ENCODE measurements around the gene ATP13A1.

The ATP13A1 gene

DNA sequence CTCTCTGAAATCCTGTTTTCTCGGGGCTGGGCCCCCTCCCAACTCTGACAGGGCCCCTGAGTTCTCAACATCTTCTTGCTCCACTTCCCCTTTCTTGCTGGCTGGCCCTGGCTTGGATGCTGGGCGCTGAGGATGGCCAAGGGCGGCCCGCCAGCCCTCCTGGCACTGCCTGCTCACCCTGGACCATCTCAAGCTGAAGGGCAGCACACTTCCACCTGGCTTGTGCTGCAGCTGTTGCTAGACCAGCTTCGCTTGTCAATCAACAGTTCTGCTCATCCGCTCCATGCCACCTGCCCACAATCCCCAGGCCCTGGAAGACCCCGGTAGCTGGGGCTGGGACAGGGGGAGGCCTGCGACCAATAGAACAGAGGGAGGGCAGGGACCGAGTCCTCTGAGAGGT is 13.1 kb downstream of the ATP13A1 start:
- H3K9me3 ChIP-seq = no peaks in the 10 kb centered on the region
- TF ChIP-seq, protein P1, sequence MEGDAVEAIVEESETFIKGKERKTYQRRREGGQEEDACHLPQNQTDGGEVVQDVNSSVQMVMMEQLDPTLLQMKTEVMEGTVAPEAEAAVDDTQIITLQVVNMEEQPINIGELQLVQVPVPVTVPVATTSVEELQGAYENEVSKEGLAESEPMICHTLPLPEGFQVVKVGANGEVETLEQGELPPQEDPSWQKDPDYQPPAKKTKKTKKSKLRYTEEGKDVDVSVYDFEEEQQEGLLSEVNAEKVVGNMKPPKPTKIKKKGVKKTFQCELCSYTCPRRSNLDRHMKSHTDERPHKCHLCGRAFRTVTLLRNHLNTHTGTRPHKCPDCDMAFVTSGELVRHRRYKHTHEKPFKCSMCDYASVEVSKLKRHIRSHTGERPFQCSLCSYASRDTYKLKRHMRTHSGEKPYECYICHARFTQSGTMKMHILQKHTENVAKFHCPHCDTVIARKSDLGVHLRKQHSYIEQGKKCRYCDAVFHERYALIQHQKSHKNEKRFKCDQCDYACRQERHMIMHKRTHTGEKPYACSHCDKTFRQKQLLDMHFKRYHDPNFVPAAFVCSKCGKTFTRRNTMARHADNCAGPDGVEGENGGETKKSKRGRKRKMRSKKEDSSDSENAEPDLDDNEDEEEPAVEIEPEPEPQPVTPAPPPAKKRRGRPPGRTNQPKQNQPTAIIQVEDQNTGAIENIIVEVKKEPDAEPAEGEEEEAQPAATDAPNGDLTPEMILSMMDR (IDR thresholded peaks at IDR 0.05) = no peak
- no peak overlapping the region for H3K4me3 ChIP-seq (ENCODE audit: low read depth in 1 of 2, low read length in 1 of 2)
- H3K36me3 ChIP-seq = peaks cover 83% of the 10 kb centered on the region
- no peaks in the 10 kb centered on the region for H3K27me3 ChIP-seq
- H3K27ac ChIP-seq = no peak overlapping the region
- H3K4me1 ChIP-seq (ENCODE audit: control insufficient read depth in 1 of 2, insufficient read depth in 1 of 2, low read depth in 1 of 2, low read length in 1 of 2) = peaks cover 6% of the 10 kb centered on the region in 2 experiments

DNA sequence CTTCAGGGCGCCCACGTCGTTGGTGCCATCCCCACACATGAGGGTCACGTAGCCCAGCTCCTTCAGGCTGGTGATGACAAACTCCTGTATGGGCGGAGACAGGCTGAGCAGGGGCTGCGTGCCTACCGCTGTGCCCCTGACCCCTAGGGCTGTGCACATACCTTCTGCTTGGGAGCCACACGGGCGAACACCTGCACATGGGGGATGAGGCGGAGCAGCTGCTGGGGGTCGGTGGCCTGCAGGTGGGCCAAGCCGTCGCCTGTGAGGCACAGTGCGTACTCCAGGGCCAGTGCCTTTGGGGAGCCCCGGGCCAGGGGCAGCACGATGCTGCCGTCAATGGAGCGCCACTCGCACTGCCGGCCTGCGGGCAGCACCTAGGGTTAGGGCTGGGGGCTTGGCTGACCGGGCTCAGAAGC is 13.9 kb downstream of the ATP13A1 start:
- Histone ChIP-seq H3K4me3 (ENCODE audit: low read depth in 1 of 2, low read length in 1 of 2) (no peak overlapping the region), H3K36me3 (peaks cover 83% of the 10 kb centered on the region), H3K27me3 (no peaks in the 10 kb centered on the region), H3K27ac (no peak overlapping the region), H3K4me1 (ENCODE audit: control insufficient read depth in 1 of 2, insufficient read depth in 1 of 2, low read depth in 1 of 2, low read length in 1 of 2) (peaks cover 6% of the 10 kb centered on the region in 2 experiments), H3K9me3 (no peaks in the 10 kb centered on the region)
- TF ChIP-seq, protein P1 (IDR thresholded peaks at IDR 0.05) = no peak

DNA sequence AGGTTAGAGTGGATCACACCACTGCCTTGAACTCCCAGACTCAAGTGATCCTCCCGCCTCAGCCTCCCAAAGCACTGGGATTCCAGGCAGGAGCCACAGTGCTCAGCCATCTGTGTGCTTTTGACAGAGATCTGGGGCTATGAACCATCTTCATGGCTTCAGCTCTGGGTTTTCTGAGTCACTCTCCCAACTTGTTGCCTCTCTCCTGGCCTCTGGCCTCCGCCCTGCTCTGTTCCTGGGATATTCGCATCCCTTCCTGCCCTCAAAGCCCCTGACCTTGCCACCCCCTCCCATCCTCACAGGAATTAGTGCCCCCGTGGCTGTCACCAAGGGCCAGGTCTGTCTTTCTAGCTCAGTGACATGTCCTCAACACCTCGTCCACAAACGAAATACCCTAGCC is 14.3 kb downstream of the ATP13A1 start:
- peaks cover 6 to 7% of the 10 kb centered on the region in 2 experiments for H3K4me1 ChIP-seq (ENCODE audit: control insufficient read depth in 1 of 2, insufficient read depth in 1 of 2, low read depth in 1 of 2, low read length in 1 of 2)
- no peaks in the 10 kb centered on the region for H3K9me3 ChIP-seq
- H3K27ac ChIP-seq = no peak overlapping the region
- H3K27me3 ChIP-seq = no peaks in the 10 kb centered on the region
- no peak overlapping the region for H3K4me3 ChIP-seq (ENCODE audit: low read depth in 1 of 2, low read length in 1 of 2)
- peaks cover 83% of the 10 kb centered on the region for H3K36me3 ChIP-seq
- TF ChIP-seq, protein P1 (IDR thresholded peaks at IDR 0.05) = no peak

DNA sequence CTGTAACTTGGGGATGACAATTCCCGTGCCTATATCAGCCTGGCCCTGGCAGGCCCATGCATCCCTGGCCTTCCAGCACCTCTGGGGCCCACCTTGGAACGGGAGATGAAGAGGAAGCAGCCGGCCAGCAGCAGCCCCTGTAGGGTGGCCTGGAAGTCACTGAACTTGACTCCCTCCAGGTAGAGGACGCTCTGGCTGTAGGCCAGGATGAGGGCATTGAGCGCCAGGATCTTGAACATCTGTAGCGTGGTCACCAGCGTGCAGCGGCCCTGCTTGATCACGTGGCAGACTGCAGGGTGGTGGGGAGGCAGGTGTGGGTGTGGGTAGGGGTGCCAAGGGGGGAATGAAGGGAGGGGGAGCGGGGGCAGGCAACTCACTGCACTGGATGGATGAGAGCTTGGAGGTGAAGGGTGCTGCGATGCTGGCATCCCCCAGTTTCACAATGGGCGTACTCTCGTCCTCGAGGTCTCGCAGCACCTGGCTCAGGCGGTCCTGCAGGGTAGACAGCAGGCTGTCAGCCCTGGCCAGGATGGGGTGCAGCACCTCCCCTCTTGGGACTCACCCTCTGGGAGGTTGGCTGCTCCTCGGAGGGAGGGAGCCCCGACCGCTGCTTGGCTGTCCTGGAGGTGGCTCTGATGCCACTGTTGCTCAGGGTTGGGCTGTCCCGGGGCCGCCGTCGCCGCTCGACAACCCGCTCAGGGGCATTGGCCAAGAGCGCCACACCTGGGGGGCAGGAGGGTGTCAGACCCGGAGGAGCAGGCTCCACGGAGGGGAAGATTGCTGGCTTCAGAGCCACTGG is 16.2 kb downstream of the ATP13A1 start:
- Histone ChIP-seq H3K4me3 (ENCODE audit: low read depth in 1 of 2, low read length in 1 of 2) (no peak overlapping the region), H3K4me1 (ENCODE audit: control insufficient read depth in 1 of 2, insufficient read depth in 1 of 2, low read depth in 1 of 2, low read length in 1 of 2) (peaks cover 14 to 15% of the 10 kb centered on the region in 2 experiments), H3K9me3 (no peaks in the 10 kb centered on the region), H3K27me3 (no peaks in the 10 kb centered on the region), H3K27ac (no peak overlapping the region), H3K36me3 (peaks cover 65% of the 10 kb centered on the region)
- TF ChIP-seq, protein P1 (IDR thresholded peaks at IDR 0.05) = no peak

DNA sequence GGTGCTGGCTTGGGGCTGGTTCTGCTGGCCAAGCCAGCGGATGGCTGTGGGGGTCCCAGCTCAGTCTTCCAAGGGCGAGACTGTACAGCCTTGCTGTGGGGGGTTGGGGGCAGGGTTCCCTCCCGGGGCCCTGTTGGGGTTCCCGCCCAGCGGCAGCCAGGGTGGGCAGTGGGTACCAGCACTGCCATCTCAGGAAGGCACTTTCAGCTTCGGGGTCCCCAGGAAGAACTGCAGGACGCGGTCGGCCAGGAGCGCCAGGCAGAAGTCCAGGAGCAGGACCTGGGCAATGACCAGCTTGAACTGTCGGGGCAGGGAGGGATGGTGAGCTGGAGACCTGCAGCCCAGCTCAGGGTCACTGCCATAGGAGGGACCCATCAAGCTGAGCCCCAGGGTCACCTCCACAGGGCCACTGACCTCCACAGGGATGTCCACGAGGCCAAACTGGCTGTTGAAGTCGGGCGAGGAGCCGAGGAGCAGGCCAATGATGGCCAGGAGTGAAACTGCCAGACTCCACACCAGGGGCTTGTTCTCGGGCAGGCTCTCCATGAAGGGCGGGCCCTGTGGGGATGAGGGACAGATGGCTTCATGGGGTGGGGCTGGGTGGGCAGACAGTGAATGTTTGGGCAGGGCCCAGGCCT is 18.1 kb downstream of the ATP13A1 start:
- Histone ChIP-seq H3K4me1 (ENCODE audit: control insufficient read depth in 1 of 2, insufficient read depth in 1 of 2, low read depth in 1 of 2, low read length in 1 of 2) (peaks cover 30 to 31% of the 10 kb centered on the region in 2 experiments), H3K4me3 (ENCODE audit: low read depth in 1 of 2, low read length in 1 of 2) (no peak overlapping the region), H3K27me3 (no peaks in the 10 kb centered on the region), H3K27ac (no peak overlapping the region), H3K9me3 (no peaks in the 10 kb centered on the region), H3K36me3 (peaks cover 68% of the 10 kb centered on the region)
- TF ChIP-seq, protein P1 (IDR thresholded peaks at IDR 0.05) = no peak

All from neutrophil (primary cell).